Activated T-helper 17 cell treated with anti-CD3 and anti-CD28 coated beads, Interleukin-2, amount 50 U/mL, for 72 hours (primary cell): ENCODE data around the gene TMF1. TPM values are rescaled to one million over a fixed set of nuclear protein-coding genes. Genes with fewer than 3 reads are reported as not detected.
A peak's percentile ranks its signal among the peaks of the same experiment; 100 is the strongest.

Source experiments
- ATAC-seq: fragments of 150-1000 bp; cut with Tn5 transposase; replicated peaks from 2 replicates; pipeline ENCODE4 v1.10.0; 2021; ENCODE audit warnings: mild to moderate bottlenecking, moderate library complexity
- H3K27ac Mint-ChIP-seq: one replicate; pipeline ENCODE4 v1.8.0; 2022; ENCODE audit warnings: mixed read lengths
- H3K27me3 Mint-ChIP-seq: one replicate; pipeline ENCODE4 v1.8.0; 2022; ENCODE audit warnings: mixed read lengths
- H3K36me3 Mint-ChIP-seq: one replicate; pipeline ENCODE4 v1.8.0; 2022; ENCODE audit warnings: low read depth, mild to moderate bottlenecking, mixed read lengths
- H3K4me1 Mint-ChIP-seq: one replicate; pipeline ENCODE4 v1.8.0; 2022; ENCODE audit warnings: mixed read lengths
- H3K4me3 Mint-ChIP-seq: one replicate; pipeline ENCODE4 v1.8.0; 2022; ENCODE audit warnings: mild to moderate bottlenecking, mixed read lengths
- H3K9me3 Mint-ChIP-seq: one replicate; pipeline ENCODE4 v1.8.0; 2022; ENCODE audit warnings: mixed read lengths
- total RNA-seq, 2 donors: library from RNA; stranded (reverse); gene quantifications; one replicate each; pipeline ENCODE4 v1.2.3, GENCODE V29; 2022

The TMF1 gene, protein sequence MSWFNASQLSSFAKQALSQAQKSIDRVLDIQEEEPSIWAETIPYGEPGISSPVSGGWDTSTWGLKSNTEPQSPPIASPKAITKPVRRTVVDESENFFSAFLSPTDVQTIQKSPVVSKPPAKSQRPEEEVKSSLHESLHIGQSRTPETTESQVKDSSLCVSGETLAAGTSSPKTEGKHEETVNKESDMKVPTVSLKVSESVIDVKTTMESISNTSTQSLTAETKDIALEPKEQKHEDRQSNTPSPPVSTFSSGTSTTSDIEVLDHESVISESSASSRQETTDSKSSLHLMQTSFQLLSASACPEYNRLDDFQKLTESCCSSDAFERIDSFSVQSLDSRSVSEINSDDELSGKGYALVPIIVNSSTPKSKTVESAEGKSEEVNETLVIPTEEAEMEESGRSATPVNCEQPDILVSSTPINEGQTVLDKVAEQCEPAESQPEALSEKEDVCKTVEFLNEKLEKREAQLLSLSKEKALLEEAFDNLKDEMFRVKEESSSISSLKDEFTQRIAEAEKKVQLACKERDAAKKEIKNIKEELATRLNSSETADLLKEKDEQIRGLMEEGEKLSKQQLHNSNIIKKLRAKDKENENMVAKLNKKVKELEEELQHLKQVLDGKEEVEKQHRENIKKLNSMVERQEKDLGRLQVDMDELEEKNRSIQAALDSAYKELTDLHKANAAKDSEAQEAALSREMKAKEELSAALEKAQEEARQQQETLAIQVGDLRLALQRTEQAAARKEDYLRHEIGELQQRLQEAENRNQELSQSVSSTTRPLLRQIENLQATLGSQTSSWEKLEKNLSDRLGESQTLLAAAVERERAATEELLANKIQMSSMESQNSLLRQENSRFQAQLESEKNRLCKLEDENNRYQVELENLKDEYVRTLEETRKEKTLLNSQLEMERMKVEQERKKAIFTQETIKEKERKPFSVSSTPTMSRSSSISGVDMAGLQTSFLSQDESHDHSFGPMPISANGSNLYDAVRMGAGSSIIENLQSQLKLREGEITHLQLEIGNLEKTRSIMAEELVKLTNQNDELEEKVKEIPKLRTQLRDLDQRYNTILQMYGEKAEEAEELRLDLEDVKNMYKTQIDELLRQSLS
- total RNA-seq: 10 to 100 TPM; 42.6 to 84.7 TPM

DNA sequence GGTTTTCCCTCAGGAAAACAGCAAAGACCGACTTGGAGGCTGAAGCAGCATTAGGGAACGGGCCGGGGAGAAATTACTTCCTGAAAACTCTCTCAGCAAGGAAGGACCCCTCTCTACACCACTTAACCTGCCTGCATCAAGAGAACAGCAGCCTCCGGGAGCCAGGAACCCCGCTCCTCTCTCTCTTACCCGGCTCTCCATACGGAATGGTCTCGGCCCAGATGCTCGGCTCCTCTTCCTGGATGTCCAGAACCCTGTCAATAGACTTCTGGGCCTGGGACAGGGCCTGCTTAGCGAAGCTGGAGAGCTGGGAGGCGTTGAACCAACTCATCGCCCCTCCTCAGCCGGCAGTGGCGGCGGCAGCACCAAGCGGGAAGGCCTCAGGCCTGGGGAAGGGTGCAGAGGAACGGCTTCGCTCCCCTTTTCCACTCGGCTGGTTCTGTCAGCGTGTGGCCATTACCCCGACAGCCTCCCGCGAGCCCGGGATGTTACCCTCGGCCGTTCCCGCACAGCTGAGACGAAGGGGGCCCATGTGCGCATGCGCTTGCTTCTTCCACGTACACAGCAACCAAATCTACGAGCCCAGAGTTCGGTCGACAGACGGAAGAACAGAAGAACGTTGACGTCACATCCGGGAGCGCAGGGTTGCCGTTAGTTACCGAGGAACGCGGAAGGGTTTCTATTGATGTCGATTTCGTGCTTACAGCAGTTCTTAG, at the start of gene TMF1:
Gene TMF1, minus strand, starts transcription at position 578 of the 716 bp plus-strand sequence. Its CDS starts 247 bp downstream, at position 331.
- Mint-ChIP-seq H3K4me1 (peaks cover 11% of the 10 kb centered on the region), H3K27me3 (no peaks in the 10 kb centered on the region), H3K4me3 (peak within 1 kb of the TSS; percentile 98), H3K9me3 (no peaks in the 10 kb centered on the region), H3K36me3 (peaks cover 84% of the 10 kb centered on the region), H3K27ac (peak within 1 kb of the TSS; percentile 99)
- ATAC-seq: peak; percentile 95

DNA sequence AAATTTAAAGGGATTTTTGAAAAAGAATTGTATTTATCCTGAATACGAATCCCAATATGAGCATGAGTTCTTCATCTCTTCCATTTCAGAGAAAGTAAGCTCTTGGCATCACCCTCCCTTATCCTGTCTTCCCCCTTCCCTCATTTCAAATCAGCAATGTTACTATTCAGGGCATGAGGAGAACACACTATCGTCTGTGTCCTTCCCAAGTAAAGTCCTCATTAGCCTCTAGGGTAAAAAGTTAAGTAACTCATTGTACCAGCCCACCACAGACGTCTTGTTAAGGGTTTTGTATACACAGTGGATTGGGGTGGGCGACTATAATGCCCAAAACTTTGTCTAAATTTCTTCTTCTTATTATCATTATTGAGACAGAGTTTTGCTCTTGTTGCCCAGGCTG, 47.4 kb upstream of the TMF1 start:
- Mint-ChIP-seq H3K27me3 (no peaks in the 10 kb centered on the region), H3K4me1 (peaks cover 46% of the 10 kb centered on the region), H3K4me3 (no peak overlapping the region), H3K9me3 (no peaks in the 10 kb centered on the region), H3K36me3 (peaks cover 94% of the 10 kb centered on the region), H3K27ac (peak overlapping the region; percentile 20)
- ATAC-seq: no peak

DNA sequence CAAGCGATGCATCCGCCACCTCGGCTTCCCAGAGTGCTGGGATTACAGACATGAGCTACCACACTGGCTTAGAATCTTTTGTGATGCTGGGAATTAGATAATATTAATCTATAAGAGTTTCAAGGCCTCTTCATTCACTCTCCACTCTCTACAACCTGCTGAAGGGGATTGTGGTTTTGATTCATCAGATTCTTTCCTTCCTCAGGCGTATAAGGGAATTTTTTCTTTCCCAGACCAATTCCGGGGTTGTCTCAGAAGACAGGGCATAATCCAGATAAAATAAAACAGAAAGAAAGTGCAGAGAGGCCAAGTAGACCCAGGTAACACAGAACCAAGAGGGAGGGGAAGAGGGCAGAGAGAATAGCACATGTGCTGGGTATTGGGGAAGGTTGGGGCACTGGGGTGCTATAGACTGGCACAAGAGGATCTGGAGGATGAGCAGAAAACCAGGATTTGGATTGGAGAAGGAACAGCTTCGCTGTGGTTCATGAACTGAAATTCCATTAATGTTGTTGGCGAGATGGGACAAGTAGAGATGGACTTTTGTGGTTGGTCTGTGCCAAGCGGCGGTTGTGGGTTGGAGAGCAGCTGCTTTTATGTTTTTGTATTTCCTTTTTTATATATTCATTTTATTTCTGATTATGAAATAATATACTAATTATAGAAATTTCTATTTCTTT, 45.4 kb upstream of the TMF1 start:
- no peak for ATAC-seq
- H3K4me1 Mint-ChIP-seq: peaks cover 53% of the 10 kb centered on the region
- H3K27me3 Mint-ChIP-seq: no peaks in the 10 kb centered on the region
- peak overlapping the region; percentile 94 for H3K27ac Mint-ChIP-seq
- no peaks in the 10 kb centered on the region for H3K9me3 Mint-ChIP-seq
- peak overlapping the region; percentile 90 for H3K4me3 Mint-ChIP-seq
- peaks cover 94% of the 10 kb centered on the region for H3K36me3 Mint-ChIP-seq

DNA sequence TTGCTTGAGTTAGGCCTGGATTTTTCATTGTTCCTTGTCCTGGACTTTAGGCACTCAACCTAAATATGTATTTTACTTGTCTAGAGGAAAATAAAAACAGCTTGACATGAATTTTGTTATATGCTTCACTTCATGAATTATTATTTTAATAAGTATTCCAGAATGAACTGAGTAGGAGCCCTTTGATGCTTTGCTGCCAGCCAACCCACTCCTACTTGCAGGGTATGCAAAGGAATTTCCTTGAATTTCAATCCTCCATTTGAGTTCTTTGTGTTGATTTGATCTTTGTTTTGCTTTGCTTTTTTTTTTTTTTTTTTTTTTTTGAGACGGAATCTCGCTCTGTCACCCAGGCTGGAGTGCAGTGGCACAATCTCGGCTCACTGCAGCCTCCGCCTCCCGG, 44.2 kb upstream of the TMF1 start:
- no peaks in the 10 kb centered on the region for H3K9me3 Mint-ChIP-seq
- H3K4me1 Mint-ChIP-seq: peaks cover 64% of the 10 kb centered on the region
- peak overlapping the region; percentile 96 for H3K27ac Mint-ChIP-seq
- peak overlapping the region; percentile 90 for H3K4me3 Mint-ChIP-seq
- H3K27me3 Mint-ChIP-seq: no peaks in the 10 kb centered on the region
- no peak for ATAC-seq
- peaks cover 94% of the 10 kb centered on the region for H3K36me3 Mint-ChIP-seq

DNA sequence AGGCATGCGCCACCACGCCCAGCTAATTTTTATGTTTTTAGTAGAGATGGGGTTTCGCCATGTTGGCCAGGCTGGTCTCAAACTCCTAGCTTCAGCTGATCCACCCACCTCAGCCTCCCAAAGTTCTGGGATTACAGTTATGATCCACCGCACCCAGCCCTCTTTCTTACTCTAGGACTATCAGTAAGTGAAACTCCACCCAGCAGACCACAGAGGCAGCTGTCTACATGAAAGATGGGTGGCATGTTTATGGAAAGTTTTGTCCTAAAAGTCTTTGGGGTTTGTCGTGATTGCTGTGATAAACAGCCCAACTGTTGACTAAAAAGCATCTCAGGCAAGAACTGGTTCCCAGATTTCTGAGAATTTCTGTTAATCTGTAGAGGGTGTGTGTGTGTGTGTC, 43.5 kb upstream of the TMF1 start:
- Mint-ChIP-seq H3K4me1 (peaks cover 66% of the 10 kb centered on the region), H3K9me3 (no peaks in the 10 kb centered on the region), H3K27me3 (no peaks in the 10 kb centered on the region), H3K4me3 (peak overlapping the region; percentile 90), H3K36me3 (peaks cover 95% of the 10 kb centered on the region), H3K27ac (peak overlapping the region; percentile 96)
- ATAC-seq: peak; percentile 42

DNA sequence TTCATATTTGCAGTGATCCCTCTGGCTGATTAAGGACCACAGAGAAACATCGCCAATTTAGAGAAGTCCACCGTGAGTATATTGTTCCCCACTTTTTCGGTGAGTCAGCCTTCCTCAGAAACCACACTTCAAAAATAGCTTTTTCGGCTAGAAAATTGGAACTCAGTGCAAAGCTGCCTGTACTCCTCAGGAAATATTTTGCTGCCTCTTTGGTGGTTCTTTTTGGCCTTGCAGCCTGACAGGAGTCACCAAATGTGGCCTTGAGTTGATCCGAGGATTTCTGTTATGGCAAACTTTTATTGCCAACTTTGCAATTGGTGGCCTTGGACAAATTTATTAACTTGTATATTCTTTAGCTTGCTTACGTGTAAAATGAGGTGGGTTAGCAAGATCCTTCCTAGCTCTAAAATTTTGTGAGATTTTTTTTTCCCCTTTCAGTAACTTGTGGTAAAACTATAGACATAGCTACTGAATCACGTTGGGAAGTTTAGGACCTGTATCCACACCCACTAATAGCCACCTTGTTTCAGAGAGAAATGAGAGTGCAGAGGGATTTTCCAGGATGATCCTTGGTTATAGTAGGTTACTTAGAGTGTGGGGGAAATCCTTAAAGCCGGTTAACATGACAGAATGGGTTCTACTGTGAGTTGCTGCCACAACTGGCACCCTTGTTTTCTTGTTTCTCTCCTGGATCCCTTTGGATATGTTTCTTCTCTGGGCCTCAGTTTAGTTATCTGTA, 42.5 kb upstream of the TMF1 start:
- peaks cover 69% of the 10 kb centered on the region for H3K4me1 Mint-ChIP-seq
- H3K27ac Mint-ChIP-seq: peak overlapping the region; percentile 96
- peak; percentile 51 for ATAC-seq
- peaks cover 95% of the 10 kb centered on the region for H3K36me3 Mint-ChIP-seq
- peak overlapping the region; percentile 90 for H3K4me3 Mint-ChIP-seq
- no peaks in the 10 kb centered on the region for H3K27me3 Mint-ChIP-seq
- H3K9me3 Mint-ChIP-seq: no peaks in the 10 kb centered on the region

DNA sequence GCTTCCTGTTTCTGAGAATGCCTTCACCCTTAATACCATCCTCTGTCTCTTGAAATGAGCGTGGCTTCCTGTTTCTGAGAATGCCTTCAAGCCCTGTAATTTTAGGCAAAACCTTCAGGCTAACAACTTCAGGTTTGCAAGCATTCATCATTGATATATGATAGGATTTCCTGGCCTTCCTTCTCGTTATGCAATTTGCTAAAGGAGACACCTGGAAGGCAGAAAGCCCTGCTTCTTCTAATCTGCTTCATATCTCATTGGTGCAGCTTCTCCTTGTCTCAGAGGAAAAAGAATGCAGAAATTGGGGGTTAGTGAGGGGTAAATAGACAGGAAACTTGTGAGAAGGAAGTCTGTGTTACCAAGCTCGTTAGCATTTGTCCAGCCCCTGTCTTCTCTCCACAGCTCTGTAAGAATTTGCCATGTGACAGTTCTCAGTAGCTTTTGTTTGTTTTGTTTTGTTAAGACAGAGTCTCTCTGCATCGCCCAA, 39.9 kb upstream of the TMF1 start:
- no peaks in the 10 kb centered on the region for H3K9me3 Mint-ChIP-seq
- H3K27me3 Mint-ChIP-seq: no peaks in the 10 kb centered on the region
- H3K4me3 Mint-ChIP-seq: peak overlapping the region; percentile 90
- H3K27ac Mint-ChIP-seq: peak overlapping the region; percentile 96
- peaks cover 98% of the 10 kb centered on the region for H3K36me3 Mint-ChIP-seq
- H3K4me1 Mint-ChIP-seq: peaks cover 66% of the 10 kb centered on the region
- peak; percentile 60 for ATAC-seq

DNA sequence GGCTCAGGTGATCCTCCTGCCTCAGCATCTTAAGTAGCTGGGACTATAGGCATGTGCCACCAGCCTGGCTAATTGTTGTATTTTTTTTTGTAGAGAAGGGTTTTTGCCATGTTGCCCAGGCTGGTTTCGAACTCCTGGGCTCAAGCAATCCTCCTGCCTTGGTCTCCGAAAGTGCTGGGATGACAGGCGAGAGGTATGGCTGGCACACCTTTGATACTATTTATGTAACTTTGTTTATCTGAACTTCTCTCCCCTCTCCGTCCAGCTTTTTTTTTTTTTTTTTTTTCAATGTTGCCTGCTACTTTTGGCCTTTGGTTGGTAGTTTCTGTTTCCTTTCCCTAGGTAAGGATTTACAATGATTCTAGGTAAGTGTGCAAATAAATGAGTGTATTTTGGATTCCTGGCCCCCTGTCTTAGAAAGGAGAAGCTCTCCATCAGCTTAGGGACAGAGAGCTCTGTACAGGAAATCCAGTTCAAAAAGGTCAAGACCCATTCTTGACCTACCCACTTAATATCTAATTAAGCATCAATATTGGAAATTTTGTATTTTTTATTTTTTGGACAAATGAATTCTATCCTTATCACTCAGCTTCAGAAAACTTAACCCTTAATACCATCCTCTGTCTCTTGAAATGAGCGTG, 39.4 kb upstream of the TMF1 start:
- Mint-ChIP-seq H3K36me3 (peaks cover 97% of the 10 kb centered on the region), H3K27me3 (no peaks in the 10 kb centered on the region), H3K4me3 (peak overlapping the region; percentile 90), H3K4me1 (peaks cover 65% of the 10 kb centered on the region), H3K27ac (peak overlapping the region; percentile 96), H3K9me3 (no peaks in the 10 kb centered on the region)
- no peak for ATAC-seq

DNA sequence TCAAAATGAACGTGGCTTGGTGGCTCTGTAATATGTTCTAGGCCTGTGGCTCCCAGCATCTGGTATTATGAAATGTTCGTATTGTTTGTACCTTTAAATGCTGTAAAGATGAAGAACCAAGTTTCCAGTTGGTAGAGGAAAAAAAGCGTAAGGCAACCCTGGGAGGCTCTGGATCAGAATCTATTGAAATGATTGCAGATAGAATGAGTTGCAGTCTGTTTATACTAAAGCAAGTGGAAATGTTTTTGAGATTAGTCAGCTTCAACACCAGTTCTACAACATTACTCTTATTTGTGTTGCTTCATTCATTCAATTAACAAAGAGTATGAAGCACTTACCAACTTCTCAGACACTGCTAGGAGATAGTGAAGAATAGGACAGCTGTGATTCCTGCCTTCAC, 37.9 kb upstream of the TMF1 start:
- ATAC-seq: no peak
- peaks cover 97% of the 10 kb centered on the region for H3K36me3 Mint-ChIP-seq
- H3K9me3 Mint-ChIP-seq: no peaks in the 10 kb centered on the region
- H3K4me1 Mint-ChIP-seq: peaks cover 55% of the 10 kb centered on the region
- H3K27ac Mint-ChIP-seq: peak overlapping the region; percentile 96
- H3K4me3 Mint-ChIP-seq: peak overlapping the region; percentile 90
- no peaks in the 10 kb centered on the region for H3K27me3 Mint-ChIP-seq

DNA sequence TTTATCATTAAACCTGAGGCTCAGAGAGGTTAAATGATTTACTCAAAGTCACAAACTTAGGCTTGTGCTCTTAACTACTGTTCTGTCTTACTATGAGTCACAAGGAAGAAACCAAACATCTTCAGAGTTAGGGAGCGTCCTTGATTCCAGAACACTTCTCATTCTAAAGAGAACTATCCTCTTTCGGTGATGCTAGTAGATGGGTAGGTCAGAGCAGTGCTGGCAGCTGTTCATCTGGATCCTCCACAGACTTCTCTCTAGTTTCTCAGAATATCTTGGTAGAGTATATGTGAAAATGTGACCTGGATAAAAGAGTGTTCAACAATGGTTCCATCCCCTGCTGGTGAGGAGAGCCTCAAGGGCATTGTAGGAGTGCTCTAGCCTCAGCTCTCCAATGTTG, 35.9 kb upstream of the TMF1 start:
- peak overlapping the region; percentile 90 for H3K4me3 Mint-ChIP-seq
- peaks cover 84% of the 10 kb centered on the region for H3K36me3 Mint-ChIP-seq
- no peaks in the 10 kb centered on the region for H3K9me3 Mint-ChIP-seq
- H3K27me3 Mint-ChIP-seq: no peaks in the 10 kb centered on the region
- peak; percentile 33 for ATAC-seq
- peaks cover 53% of the 10 kb centered on the region for H3K4me1 Mint-ChIP-seq
- peak overlapping the region; percentile 96 for H3K27ac Mint-ChIP-seq

DNA sequence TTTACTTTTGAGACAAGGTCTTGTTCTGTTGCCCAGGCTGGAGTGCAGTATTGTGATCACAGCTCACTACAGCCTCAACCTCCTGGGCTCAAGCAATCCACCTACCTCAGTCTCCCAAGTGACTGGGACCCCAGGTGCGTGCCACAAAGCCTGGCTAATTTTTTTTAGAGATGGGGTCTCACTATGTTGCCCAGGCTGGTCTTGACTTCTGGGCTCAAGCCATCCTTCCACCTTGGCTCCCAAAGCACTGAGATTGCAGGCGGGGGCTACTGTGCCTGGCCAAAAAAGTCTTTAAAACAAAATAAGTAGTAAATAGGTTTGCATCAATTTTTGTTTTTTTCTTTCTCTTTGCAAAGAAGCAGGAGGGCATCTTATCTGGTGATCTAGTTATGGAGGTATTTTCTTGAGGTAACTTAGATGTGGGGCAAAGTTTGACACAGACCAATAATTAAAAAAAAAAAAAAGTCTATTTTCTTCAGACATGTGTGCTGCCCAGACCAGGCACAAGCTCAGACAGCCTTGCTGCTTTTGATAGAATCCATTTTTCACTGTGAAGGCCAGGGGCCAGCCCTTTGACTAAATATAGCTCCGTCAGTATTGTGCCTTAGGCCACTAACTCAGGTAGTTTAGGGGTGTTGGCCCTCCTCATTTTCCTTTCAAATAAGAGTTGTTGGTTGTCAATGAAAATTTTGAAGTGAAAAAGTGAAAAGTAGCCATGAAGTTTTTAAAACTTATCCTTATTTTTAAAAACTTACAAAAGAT, 35.1 kb upstream of the TMF1 start:
- H3K4me3 Mint-ChIP-seq: peak overlapping the region; percentile 90
- no peaks in the 10 kb centered on the region for H3K27me3 Mint-ChIP-seq
- H3K4me1 Mint-ChIP-seq: peaks cover 49% of the 10 kb centered on the region
- H3K9me3 Mint-ChIP-seq: no peaks in the 10 kb centered on the region
- peak overlapping the region; percentile 96 for H3K27ac Mint-ChIP-seq
- ATAC-seq: no peak
- H3K36me3 Mint-ChIP-seq: peaks cover 76% of the 10 kb centered on the region
